Astrocyte (in vitro differentiated cells and primary cell): ENCODE measurements around the gene PIK3R3. TPM values are rescaled to one million over a fixed set of nuclear protein-coding genes. Genes with fewer than 3 reads are reported as not detected.

Experiments
- DNase-seq: peaks from one replicate; pipeline ENCODE4 v3.0.0-alpha.2; 2010; ENCODE audit warnings: low read depth
- FAIRE-seq: peaks from 2 replicates; lab custom pipeline; 2011; peaks lifted over from hg19 to GRCh38; lab: Jason Lieb, UNC
- H2AFZ ChIP-seq: 2 replicates; pipeline ENCODE4 v1.6.0; 2012; ENCODE audit warnings: low read depth, low read length, inconsistent platforms
- H3K27ac ChIP-seq: 2 replicates; pipeline ENCODE4 v1.5.1; 2011; ENCODE audit warnings: low read depth, low read length, inconsistent platforms
- H3K27me3 ChIP-seq: 2 replicates; pipeline ENCODE4 v1.6.0; 2011; ENCODE audit warnings: low read length, inconsistent platforms; ENCODE audit not compliant: insufficient read depth
- H3K36me3 ChIP-seq: 2 replicates; pipeline ENCODE4 v1.5.1; 2011; ENCODE audit warnings: low read length, inconsistent platforms; ENCODE audit not compliant: insufficient read depth
- H3K4me1 ChIP-seq: 2 replicates; pipeline ENCODE4 v1.5.1; 2011; ENCODE audit warnings: low read length, inconsistent platforms; ENCODE audit not compliant: insufficient read depth
- H3K4me2 ChIP-seq: 2 replicates; pipeline ENCODE4 v1.6.0; 2012; ENCODE audit warnings: low read length, inconsistent platforms
- H3K4me3 ChIP-seq: 2 replicates; pipeline ENCODE4 v1.5.1; 2011; ENCODE audit warnings: low read depth, mild to moderate bottlenecking, low read length, inconsistent platforms; ENCODE audit not compliant: insufficient read depth
- H3K79me2 ChIP-seq: 2 replicates; pipeline ENCODE4 v1.6.0; 2012; ENCODE audit warnings: mild to moderate bottlenecking, low read length, inconsistent platforms; ENCODE audit not compliant: insufficient read depth
- H3K9ac ChIP-seq: 2 replicates; pipeline ENCODE4 v1.6.0; 2012; ENCODE audit warnings: mild to moderate bottlenecking, low read length, inconsistent platforms
- H3K9me3 ChIP-seq: 2 replicates; pipeline ENCODE4 v1.5.1; 2012; ENCODE audit warnings: low read depth, mild to moderate bottlenecking, low read length, inconsistent platforms; ENCODE audit not compliant: insufficient read depth
- H4K20me1 ChIP-seq: 2 replicates; pipeline ENCODE4 v1.6.0; 2012; ENCODE audit warnings: low read length, inconsistent platforms; ENCODE audit not compliant: insufficient read depth
- H3K27ac Mint-ChIP-seq: one replicate; pipeline ENCODE4 v1.8.0; 2021; ENCODE audit warnings: mild to moderate bottlenecking, mixed read lengths; ENCODE audit not compliant: unreplicated experiment
- H3K27me3 Mint-ChIP-seq: one replicate; pipeline ENCODE4 v1.8.0; 2021; ENCODE audit warnings: low read depth, mixed read lengths; ENCODE audit not compliant: unreplicated experiment
- H3K36me3 Mint-ChIP-seq: one replicate; pipeline ENCODE4 v1.8.0; 2021; ENCODE audit warnings: low read depth, mixed read lengths; ENCODE audit not compliant: unreplicated experiment
- H3K4me1 Mint-ChIP-seq: one replicate; pipeline ENCODE4 v1.8.0; 2021; ENCODE audit warnings: low read depth, mixed read lengths; ENCODE audit not compliant: unreplicated experiment
- H3K4me3 Mint-ChIP-seq: one replicate; pipeline ENCODE4 v1.8.0; 2021; ENCODE audit warnings: mild to moderate bottlenecking, moderate library complexity, mixed read lengths; ENCODE audit not compliant: unreplicated experiment
- H3K9me3 Mint-ChIP-seq: one replicate; pipeline ENCODE4 v1.8.0; 2021; ENCODE audit warnings: mild to moderate bottlenecking, mixed read lengths; ENCODE audit not compliant: unreplicated experiment
- EZH2 ChIP-seq: IDR thresholded peaks from 2 replicates; pipeline ENCODE4 v1.6.1; 2012; ENCODE audit warnings: mild to moderate bottlenecking, low read length, inconsistent platforms; ENCODE audit not compliant: insufficient read depth
- total RNA-seq: library from RNA; stranded (reverse); gene quantifications from 2 replicates; pipeline ENCODE4 v1.2.1, GENCODE V29; 2021
- TF ChIP-seq, protein P1 (sequence below): IDR thresholded peaks from 2 replicates; pipeline ENCODE4 v1.5.1; 2011; ENCODE audit warnings: low read depth, mild to moderate bottlenecking, inconsistent platforms, low read length, moderate library complexity; ENCODE audit not compliant: insufficient read depth

The PIK3R3 gene
- total RNA-seq, 1 donor from 2014 or later, result 68.4 TPM

DNA sequence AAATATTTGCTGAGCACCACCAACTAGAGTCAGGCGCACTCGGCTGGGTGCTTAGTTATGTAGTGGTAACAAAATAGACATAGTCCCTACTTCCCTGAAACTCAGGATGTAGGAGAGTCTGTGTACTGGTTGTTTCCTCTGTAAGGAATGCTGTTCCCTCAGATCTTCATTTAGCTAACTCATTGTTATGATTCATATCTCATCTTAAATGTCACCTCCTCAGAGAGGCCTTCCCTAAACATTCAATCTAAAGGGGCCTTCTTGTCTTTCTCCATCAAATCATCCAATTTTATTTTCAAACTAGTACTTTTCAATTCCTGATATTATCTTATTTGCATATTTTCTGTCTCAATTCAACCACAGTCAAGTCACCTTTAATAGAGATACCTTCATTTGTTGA is 132.9 kb downstream of the PIK3R3 start:
- Histone ChIP-seq H3K9me3 (no peaks in the 10 kb centered on the region), H2AFZ (no peak overlapping the region), H3K27me3 (no peaks in the 10 kb centered on the region), H3K27ac (no peak overlapping the region), H3K4me1 (no peaks in the 10 kb centered on the region), H3K36me3 (peaks cover under 1% of the 10 kb centered on the region), H3K4me2 (no peak overlapping the region), H3K4me3 (no peak overlapping the region), H3K9ac (no peak overlapping the region), H3K79me2 (no peaks in the 10 kb centered on the region), H4K20me1 (peaks cover 6% of the 10 kb centered on the region)
- no peak for TF ChIP-seq EZH2
- TF ChIP-seq, protein P1, sequence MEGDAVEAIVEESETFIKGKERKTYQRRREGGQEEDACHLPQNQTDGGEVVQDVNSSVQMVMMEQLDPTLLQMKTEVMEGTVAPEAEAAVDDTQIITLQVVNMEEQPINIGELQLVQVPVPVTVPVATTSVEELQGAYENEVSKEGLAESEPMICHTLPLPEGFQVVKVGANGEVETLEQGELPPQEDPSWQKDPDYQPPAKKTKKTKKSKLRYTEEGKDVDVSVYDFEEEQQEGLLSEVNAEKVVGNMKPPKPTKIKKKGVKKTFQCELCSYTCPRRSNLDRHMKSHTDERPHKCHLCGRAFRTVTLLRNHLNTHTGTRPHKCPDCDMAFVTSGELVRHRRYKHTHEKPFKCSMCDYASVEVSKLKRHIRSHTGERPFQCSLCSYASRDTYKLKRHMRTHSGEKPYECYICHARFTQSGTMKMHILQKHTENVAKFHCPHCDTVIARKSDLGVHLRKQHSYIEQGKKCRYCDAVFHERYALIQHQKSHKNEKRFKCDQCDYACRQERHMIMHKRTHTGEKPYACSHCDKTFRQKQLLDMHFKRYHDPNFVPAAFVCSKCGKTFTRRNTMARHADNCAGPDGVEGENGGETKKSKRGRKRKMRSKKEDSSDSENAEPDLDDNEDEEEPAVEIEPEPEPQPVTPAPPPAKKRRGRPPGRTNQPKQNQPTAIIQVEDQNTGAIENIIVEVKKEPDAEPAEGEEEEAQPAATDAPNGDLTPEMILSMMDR, result no peak
- Mint-ChIP-seq H3K4me1 (peaks cover 5% of the 10 kb centered on the region), H3K9me3 (no peaks in the 10 kb centered on the region), H3K36me3 (peaks cover 7% of the 10 kb centered on the region), H3K27me3 (no peaks in the 10 kb centered on the region), H3K27ac (no peak overlapping the region), H3K4me3 (no peak overlapping the region)
- FAIRE-seq (no peak), DNase-seq (no peak)

DNA sequence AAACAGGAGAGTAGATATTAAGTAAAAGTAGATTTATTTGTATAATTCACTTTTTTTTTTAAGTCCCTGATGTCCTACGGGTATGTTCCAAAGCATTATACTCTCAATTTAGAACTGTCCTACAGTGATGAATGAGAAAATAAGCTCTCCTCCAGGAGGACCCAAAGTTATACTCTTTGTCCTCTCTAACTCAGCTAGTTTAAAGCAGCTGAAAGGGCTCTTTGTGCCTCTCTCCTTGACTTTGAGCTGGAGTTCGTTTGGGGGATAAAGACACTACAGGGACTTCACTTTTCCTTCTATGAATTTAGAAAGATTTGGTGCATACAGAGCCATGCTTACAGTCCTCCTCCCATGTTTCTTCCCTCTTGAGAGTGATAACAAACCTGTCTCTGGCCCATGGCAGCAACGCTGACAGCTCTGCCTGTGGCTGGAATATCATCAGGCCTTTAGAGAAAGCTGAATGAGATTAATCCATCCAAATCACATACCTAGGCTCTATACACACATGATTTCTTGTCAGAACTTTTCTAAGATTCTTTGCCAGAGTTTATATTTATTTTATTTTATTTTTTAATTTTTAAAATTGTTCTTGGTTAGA is 134.3 kb downstream of the PIK3R3 start:
- DNase-seq, result no peak
- Histone ChIP-seq H3K4me2 (no peak overlapping the region), H3K27ac (no peak overlapping the region), H3K4me3 (no peak overlapping the region), H3K9ac (no peak overlapping the region), H2AFZ (no peak overlapping the region), H3K27me3 (no peaks in the 10 kb centered on the region), H3K4me1 (no peaks in the 10 kb centered on the region), H3K36me3 (no peaks in the 10 kb centered on the region), H4K20me1 (peaks cover 6% of the 10 kb centered on the region), H3K9me3 (no peaks in the 10 kb centered on the region), H3K79me2 (no peaks in the 10 kb centered on the region)
- no peaks in the 10 kb centered on the region for H3K9me3 Mint-ChIP-seq
- H3K36me3 Mint-ChIP-seq, result peaks cover 5% of the 10 kb centered on the region
- no peaks in the 10 kb centered on the region for H3K27me3 Mint-ChIP-seq
- H3K4me1 Mint-ChIP-seq, result peaks cover 5% of the 10 kb centered on the region
- TF ChIP-seq, protein P1, result no peak
- FAIRE-seq, result no peak
- H3K27ac Mint-ChIP-seq, result no peak overlapping the region
- H3K4me3 Mint-ChIP-seq, result no peak overlapping the region

DNA sequence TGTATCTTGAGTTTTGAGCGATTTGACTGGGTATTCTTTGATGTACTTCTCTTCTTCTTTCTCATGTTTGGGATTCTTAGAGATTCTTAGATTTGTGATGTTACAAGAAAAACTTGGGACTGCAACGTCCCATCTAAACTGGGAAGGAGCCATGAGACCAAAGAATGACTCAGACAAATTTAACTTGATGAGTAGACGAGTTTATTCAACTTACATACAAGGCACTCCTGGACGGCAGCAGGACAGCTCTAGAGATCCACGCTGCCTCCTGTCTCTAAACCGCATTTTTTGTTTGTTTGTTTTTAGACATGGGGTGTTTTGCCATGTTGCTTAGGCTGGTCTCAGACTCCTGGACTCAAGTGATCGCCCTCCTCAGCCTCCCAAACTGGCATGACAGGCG is 137.1 kb downstream of the PIK3R3 start:
- H3K27ac ChIP-seq, result no peak overlapping the region
- Mint-ChIP-seq H3K4me1 (peaks cover 2% of the 10 kb centered on the region), H3K9me3 (peaks cover 1% of the 10 kb centered on the region), H3K27ac (no peak overlapping the region), H3K4me3 (no peak overlapping the region), H3K27me3 (no peaks in the 10 kb centered on the region), H3K36me3 (peaks cover 8% of the 10 kb centered on the region)
- H2AFZ ChIP-seq, result no peak overlapping the region
- H3K27me3 ChIP-seq, result no peaks in the 10 kb centered on the region
- H3K79me2 ChIP-seq, result peaks cover 2% of the 10 kb centered on the region
- peaks cover 6% of the 10 kb centered on the region for H4K20me1 ChIP-seq
- no peak for FAIRE-seq
- no peak overlapping the region for H3K4me3 ChIP-seq
- no peaks in the 10 kb centered on the region for H3K36me3 ChIP-seq
- no peak for TF ChIP-seq EZH2
- TF ChIP-seq, protein P1, result no peak
- no peaks in the 10 kb centered on the region for H3K4me1 ChIP-seq
- H3K9ac ChIP-seq, result no peak overlapping the region
- no peaks in the 10 kb centered on the region for H3K9me3 ChIP-seq
- no peak overlapping the region for H3K4me2 ChIP-seq
- peak; percentile 29 for DNase-seq
